GM21737 (cell line): ENCODE data around the gene RFTN1.

Experiments used
- ATAC-seq: cut with Tn5 transposase; IDR thresholded peaks from one replicate; pipeline ENCODE4 v1.9.1; 2021; ENCODE audit warnings: mild to moderate bottlenecking, moderate library complexity; ENCODE audit not compliant: unreplicated experiment

RFTN1 gene

DNA sequence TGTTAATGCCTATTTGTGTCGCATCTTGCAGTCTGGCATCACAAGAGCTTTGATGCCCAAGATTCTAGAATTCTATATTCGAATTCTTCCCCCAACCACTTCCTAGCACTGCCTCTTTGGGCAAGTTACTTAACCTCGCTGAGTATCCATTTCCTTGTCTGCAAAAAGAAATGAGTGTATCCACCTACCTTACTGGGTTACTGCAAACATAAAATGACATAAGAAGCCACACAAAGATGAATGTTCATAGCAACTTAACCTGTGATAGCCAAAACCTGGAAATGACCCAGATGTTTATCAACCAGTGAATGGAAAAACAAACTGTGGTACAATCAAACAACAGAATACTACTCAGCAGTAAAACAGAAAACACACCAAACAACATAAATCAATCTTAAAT is 24.9 kb downstream of the RFTN1 start:
- ATAC-seq, result no peak

DNA sequence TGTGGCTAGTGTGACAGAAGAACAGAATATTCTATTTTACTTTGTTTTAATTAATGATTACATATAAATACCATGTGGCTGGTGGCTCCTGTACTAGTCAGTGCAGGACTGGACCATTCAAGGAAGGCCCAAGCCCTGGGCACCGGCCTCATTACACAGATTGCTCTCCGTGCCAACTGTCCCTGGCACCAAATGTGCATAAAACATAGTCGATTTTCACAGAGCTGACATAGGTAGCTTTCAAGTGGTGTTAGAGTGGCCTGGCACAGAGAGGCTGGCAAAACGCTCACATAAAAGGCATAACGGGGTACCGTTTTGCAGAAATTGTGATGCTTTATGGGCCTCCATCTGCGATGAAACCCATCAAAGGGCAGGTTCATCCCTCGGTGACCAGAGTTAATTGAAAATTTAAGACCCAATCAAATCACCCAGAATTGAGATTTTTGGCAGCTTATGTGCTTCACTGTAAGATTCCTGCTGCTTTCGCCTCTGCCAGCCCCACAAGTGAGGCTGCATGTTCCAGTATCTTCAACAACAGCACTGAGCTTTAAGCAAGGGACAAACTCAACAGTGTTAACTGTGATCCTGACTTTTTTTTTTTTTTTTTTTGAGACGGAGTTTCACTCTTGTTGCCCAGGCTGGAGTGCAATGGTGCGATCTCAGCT is 25.9 kb downstream of the RFTN1 start:
- ATAC-seq, result no peak

DNA sequence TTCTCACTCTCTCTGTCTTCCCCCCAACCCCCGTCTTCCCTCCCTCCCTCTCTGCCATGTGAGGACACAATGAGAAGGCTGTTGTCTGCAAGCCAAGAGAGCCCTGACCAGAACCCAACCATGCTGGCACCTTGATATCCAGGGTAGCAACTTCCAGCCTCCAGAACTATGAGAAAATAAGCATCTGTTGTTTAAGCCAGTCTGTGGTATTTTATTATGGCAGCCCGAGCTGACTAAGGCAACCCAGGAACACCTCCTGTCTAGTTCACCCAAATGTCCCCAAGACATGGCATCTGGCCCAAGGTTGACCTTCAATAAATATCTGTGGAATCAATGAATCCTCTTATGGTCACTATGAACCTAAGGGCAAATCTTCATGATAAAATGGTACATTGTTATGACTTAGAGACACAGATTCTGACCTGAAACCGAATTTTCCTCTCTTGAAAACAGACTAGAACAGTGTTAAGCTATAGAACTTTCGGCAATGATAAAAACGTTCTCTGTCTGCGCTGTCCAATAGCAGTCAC is 26.5 kb downstream of the RFTN1 start:
- ATAC-seq, result no peak

DNA sequence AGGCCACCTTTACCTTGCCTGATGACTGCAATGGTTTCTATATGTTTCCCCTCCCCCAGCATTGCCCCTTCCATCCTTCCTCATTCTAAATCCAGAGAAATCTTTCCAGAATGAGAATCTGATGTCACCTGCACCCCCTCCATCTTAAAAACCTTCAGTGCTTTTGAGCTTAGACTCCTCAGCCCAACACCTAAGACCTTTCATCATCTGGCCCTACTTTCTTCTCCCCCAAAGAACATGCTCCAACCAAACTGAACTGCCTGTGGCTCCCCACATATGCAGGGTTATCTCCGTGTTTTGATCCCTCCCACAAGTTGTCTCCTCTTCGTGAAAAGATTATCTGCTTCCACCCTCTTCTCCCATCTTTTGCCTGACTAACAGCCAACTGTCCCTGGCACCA is 27.3 kb downstream of the RFTN1 start:
- ATAC-seq, result no peak

DNA sequence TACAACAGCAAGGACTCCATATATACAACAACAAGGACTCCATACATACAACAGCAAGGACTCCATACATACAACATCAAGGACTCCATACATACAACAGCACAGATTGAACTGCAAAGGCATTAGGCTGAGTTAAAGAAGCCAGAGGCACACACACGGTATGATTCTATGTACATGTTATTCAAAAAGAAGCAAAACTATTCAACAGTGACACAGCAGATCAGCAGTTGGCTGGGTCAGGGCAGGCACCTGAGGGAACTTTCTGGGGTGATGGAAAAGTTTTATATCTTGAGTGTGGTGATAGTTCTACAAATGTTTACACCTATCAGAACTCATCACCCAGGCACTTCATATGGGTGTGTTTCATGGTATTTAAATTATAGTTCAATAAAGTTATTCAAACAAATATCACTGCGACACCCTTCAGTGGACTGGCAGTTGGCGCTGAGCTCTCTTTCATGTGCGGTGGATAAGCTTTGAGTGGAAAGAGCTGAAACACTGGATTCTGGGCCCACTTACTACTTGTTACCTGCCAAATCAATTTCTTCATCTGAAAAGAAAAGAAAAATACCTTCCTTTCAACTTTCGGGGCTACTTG is 28.0 kb downstream of the RFTN1 start:
- no peak for ATAC-seq

DNA sequence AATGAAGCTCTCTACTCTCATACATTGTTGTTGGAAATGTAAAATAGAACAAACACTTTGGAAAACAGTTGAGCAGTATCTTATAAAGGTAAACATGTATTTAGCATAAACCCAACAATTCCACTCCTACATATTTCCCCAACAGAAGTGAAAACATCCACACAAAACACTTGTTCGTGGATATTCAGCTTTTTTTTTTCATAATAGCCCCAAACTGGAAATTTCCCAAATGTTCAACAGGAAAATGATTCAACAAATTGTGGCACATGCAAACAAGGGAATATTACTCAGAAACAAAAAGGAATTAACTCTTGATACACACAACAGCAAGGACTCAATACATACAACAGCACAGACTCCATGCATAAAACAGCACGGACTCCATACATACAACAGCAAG is 28.5 kb downstream of the RFTN1 start:
- ATAC-seq, result no peak

DNA sequence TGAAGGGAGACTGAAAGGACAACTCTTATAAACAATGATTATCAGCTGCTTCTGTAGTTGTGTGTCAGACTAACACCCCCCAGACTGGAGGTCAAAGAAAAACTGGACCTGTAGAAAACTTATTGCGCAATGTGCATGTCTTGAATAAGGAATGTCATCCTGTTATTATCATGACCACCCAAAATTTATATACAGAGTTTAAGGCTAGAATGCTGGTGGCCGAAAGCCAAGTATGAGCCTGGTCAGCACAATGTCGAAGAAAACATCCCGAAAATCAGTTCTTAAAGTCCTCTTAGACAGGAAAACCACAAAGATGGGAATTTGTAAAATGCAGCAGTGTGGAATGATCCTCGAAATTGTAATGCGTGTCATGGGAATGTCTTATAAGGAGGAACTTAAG is 29.3 kb downstream of the RFTN1 start:
- no peak for ATAC-seq

DNA sequence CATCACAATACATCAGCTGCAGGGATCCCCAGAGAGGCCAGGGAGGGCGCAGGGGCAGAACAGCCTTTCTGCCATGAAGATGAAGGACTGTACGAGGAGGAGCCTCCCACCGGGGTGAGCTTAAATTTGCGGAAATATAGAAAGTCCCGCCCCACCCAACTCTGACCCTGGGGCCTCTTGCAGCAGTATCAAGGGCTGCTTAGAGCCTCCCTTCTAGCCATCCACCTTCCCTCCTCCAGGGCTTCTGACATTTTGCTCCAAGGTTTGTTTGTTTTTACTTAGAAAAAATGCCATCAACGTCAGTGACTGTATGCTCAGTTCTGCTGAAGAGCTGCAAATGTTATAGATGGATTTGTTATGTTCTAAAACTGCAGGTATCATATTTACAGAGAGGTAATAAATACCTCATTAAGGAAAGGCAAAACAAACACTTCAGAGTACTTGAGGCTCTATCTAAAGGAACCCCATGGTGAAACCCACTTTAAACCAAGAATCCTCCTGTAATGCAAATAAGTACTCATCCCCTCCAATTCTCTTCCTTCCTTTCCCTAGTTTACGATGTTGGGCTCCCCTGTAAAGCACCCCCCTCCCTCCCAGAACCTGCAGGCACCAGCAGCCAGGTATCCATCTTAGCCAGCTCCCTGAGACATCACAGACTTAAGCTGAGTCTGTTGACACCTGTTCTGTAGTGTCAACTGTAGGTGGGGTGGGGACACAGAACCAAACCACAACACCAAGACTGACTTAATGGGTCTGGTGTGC is 30.5 kb downstream of the RFTN1 start:
- ATAC-seq, result no peak

DNA sequence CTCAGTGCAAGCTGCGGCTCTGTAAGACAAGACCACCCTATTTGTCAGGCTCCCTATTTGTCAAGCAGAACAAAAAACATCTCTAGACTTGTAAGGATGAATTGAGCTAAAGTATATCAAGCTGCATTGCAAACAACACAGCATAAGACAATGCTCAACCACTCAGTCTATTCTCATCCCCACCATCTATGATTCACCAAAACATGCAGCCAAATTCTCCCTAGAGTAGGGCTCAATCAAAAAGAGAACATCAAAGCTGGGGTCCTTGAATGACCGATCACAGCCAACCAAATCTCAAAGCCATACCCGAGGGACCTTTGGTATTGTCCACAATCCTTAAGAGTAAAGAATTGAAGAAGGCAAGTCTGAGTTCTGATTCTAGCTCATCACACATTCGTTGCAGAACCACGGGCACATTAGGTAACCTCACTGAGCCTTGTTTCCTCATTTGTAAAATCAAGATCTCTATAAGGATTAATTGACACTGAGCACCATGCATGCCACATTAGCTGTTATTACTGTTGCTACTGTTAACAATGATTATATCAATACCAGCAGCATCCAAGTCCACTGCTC is 31.2 kb downstream of the RFTN1 start:
- ATAC-seq, result no peak

DNA sequence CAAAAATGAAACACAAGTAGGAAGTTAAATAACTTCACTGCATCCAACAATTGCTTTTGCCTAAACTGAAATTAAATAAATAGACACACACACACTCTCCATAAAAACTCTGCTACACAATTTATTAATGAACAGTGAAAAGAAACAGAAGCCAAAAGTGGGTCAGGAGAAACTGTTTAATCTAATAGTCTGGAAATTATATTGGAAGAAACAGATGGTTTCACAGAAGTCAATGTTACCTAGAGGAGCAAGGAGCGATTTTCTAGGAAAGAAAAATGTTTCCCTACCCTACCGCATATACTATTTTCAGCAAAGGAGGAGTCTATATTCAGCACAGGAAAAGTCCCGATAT is 32.0 kb downstream of the RFTN1 start:
- ATAC-seq, result no peak

DNA sequence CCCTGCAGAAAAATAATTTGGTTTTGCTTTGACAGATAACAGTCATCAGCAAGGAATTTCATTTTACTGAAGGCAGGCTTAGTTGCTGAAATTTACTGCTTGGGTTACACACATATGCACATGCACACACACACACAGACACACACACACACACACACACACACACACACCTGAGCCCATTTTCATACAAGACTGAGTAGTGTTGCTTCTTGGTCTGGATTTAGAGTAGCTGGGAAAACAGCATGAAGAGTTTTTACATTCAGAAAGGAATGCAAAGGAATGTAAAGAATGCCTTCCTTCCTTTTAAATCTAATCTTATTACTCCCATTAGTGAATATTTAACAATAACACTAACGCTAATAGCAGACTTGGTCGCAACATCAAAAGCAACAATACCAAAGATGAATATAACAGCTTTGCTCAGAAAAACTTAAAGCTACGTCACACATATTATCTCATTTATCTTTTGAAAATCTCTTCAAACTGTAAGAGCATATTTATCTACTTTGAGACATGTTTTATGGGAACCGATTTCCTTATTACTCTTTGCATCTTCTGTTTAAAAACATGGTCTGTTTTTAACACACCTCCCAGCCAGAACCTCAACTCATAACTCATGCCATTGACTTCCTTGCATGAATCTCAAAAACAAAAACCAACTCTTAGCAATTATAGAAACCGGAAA is 32.5 kb downstream of the RFTN1 start:
- no peak for ATAC-seq

DNA sequence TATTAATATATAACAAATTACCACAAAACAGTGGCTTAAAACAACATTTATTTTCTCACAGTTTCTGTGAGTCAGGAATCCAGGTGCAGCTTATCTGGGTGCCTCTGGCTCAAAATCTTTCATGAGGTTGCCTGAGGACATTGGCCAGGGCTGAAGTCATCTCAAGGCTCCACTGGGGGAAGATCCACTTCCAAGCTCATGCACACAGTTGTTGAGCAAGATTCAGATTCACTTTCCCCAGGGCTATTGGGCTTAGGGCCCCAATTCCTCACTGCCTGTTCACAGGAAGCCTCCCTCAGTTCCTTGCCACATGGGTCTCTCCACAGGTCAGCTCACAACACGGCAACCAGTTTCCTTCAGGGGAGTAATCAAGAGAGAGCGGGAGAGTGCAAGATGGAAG is 35.0 kb downstream of the RFTN1 start:
- ATAC-seq, result no peak

DNA sequence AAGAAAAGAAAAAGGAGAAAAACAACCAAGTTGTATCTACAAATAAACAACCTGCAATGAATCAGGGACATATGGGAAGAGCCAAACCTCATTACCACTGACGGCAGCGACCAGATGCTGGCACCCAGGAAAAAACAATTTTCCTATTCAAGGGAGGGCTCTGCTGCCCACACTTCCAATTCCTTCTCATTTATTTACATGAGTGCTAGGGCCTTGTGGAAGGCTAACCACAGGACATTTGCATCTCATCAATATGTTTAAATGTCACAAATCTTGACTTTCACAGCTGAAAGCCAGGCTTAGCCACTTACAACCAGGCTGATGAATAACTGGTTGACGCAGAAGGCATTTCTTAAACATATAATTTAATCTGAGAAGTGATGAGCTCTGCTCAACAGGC is 36.0 kb downstream of the RFTN1 start:
- no peak for ATAC-seq

DNA sequence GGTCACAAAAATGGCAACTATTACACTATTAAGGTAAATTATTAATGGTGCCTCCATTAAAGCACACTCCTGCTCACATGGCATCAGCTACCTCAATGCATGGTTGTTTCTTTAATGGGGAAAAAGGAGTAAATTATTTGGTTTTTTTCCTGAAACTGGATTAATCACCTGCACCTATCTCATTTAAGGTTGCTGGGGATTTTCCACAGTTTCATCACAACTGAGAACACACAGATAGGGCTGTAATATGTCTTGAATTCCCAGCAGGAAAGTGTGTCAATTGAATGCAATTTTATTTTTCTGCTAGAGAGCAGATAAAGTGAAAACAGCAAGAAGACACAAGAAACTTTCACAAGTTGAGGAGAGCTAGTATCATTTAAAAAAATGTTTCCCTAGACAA is 36.4 kb downstream of the RFTN1 start:
- ATAC-seq, result no peak

DNA sequence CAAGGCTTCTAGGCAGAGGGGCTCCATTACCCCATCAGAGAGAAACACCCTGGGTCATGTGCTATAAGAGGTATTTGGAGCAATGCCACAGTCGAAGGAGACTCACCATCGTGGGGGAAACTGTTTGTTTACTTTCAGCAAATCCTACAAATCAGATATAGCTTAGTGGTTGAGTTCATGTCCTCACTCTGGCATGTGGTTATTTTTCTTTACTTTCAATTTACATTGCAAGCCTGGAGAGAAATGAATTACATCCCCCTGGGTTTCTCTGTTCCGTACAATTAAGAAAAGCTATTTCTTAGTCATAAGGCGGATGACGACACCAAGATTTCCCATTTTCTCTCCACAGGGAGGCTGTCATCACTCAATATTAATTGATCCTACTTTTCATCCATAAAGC is 36.9 kb downstream of the RFTN1 start:
- no peak for ATAC-seq

DNA sequence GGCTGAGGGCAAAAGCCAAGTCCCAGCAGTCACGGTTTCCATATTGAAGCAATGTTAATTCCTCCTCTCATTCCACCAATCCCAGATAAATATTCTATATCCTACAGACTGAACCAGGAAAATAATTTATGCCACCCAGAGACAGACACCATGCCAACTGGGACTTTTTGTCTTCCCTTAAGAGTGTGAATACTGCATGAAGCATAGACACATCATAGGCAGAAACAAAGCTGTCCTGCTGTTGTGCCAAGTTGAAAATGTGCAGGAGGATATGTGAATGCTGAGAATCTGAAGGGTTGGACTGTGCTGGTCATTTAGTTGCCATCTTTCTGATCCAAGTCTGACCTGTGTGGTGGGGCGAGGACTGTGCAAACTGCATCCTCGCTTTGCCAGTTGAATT is 37.7 kb downstream of the RFTN1 start:
- no peak for ATAC-seq

DNA sequence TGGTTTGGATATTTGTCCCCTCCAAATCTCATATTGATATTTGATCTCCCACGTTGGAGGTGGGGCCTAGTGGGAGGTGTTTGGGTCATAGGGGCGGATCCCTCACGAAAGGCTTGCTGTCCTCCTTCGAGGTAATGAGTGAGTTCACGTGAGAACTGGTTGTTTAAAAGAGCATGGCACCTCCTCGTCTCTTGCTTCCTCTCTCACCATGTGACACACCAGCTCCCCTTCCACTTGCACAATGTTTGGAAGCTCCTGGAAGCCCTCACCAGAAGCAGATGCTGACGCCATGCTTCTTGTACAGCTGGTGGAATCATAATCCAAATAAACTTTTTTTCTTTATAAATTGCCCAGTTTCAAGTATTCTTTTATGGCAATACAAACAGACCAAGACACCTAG is 38.6 kb downstream of the RFTN1 start:
- no peak for ATAC-seq

DNA sequence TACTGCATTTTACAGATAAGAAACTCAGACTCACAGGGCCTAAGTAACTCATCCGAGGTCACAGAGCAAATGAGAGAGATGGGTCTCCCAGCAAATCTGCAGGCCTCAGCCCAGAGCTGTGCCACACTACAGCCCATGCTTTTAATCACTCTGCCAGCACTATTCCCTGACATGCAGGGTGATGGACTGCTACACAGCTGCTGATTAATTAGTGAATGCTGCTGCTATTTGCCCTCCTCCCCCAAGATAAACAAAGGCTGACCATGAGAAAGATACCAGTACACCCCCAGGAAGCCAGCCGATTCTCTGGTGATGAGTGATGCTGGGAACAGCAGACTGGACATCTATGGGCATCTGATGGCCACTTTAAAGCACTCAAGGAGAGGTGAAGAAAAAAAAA is 39.3 kb downstream of the RFTN1 start:
- ATAC-seq, result no peak

DNA sequence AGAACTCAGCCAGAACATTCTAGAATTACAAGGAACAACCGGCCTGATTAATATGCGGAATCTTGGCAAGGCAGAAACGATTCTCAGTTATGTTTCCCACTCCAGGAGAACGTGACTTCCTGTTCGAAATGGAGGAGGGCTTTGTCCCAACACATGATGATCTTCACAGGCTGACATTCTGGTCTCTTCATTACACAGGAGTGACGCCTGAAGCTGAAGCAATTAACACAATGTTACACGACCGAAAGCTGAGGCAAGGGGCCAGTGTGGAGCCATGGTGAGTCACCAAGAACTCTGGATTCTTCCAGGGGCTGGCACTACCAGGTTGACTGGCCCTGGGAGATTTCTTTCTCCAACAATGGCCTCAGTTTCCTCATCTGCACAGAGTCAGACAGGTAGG is 40.9 kb downstream of the RFTN1 start:
- ATAC-seq, result no peak

DNA sequence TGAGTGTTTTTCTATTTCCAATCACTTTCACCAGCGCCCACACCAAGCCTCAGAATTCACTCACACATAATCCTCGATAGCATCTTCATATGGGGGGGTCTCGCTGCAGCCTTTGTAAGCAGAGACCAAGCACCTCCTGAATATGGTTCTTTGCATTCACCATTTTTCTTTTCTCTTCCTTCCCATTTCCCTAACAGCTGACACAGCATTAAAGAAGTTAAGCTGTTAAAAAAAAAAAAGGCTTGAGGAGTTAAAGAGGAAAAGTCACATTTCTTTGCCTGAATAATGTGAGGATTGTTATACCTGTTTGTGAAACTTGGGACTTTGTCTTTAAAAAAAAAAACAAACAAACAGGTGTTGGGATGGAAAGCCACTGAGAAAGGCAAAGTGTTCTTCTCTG is 41.6 kb downstream of the RFTN1 start:
- no peak for ATAC-seq

DNA sequence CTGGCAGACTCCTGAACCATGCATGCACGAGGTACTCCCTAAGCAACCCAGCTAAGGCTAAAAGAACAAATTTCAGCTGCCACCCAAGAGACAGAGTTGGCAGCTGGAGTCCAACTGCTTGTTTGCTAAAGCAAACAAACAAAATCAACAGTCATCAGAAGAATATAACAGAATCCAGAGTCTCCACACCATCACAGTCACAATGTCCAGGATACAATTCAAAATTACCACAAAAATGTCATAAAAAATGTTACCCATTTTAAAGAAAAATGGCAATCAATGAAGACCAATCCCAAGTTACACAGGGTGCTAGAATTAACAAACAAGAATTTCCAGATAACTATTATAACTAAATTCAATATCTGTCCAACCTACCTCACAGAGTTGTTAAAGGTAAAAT is 42.9 kb downstream of the RFTN1 start:
- no peak for ATAC-seq
